Measurements from ENCODE around the gene PRR20C. TPM values are rescaled to one million over a fixed set of nuclear protein-coding genes. Genes with fewer than 3 reads are reported as not detected.
"Not testable (repeated sequence)": the region's sequence is repeated elsewhere in the genome, so short reads cannot be mapped to it uniquely, and the experiment has no call there.

Gene PRR20C
- total and polyA plus RNA-seq, 2 experiments from 2014 or later, result not detected

- Histone ChIP-seq H3K9me2 (ENCODE audit: insufficient read depth) (no peaks in the 10 kb centered on the region), H3K4me1 (ENCODE audit: insufficient read depth) (no peaks in the 10 kb centered on the region), H3K79me2 (replicated peaks; ENCODE audit: insufficient read depth) (no peaks in the 10 kb centered on the region), H3K27ac (ENCODE audit: low read depth) (no peak overlapping the region), H3K4me2 (no peak overlapping the region), H3F3A (replicated peaks; ENCODE audit: low read depth) (no peaks in the 10 kb centered on the region), H4K20me1 (replicated peaks; ENCODE audit: insufficient read depth) (no peaks in the 10 kb centered on the region), H3K36me3 (ENCODE audit: insufficient read depth) (no peaks in the 10 kb centered on the region), H3K27me3 (ENCODE audit: insufficient read depth) (no peaks in the 10 kb centered on the region), H2AFZ (no peak overlapping the region), H3K4me3 (no peak overlapping the region)
- Mint-ChIP-seq H3K27ac (no peak overlapping the region), H3K27me3 (ENCODE audit: insufficient read depth, low read depth, poor library complexity) (no peaks in the 10 kb centered on the region), H3K4me1 (no peaks in the 10 kb centered on the region), H3K36me3 (ENCODE audit: low read depth) (no peaks in the 10 kb centered on the region), H3K9me3 (no peaks in the 10 kb centered on the region), H3K4me3 (no peak overlapping the region)
- DNase-seq (ENCODE audit: low spot score), result no peak
- ATAC-seq, result no peak
- TF ChIP-seq ZNF331 (CRISPR knock-in tag; IDR thresholded peaks at IDR 0.05; ENCODE audit: low read depth) (no peak), NANOG (IDR thresholded peaks at IDR 0.05; ENCODE audit: borderline replicate concordance) (no peak), STAT1 (IDR thresholded peaks at IDR 0.05; ENCODE audit: unreplicated experiment) (no peak)
Observed at GRCh38 chr13:57138988-57139387, 14.9 kb upstream of the PRR20C start.

DNA sequence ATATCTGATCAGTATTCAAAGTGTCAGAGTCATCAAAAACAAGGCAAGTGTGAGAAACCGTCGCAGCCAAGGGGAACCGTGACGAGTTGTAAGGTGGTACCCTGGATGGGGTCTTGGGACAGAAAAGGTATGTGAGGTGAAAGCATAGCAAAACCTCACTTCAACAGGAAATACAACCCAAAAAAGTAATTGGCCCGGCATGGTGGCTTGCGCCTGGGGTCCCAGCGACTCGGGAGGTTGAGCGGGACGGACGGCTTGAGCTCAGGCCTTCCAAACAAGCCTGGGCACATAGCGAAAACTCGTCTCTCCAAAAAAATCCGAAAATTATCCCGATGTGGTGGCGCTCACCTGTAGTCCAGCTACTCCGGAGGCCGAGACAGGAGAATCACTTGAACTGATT lies 14.1 kb upstream of the PRR20C start:
- H3K36me3 ChIP-seq (ENCODE audit: insufficient read depth); H3K27me3 ChIP-seq (ENCODE audit: insufficient read depth); ATAC-seq; H3K4me1 Mint-ChIP-seq; H3K27ac ChIP-seq (ENCODE audit: low read depth); H3K9me3 Mint-ChIP-seq; DNase-seq (ENCODE audit: low spot score); H3K4me1 ChIP-seq (ENCODE audit: insufficient read depth); H3K9me2 ChIP-seq (ENCODE audit: insufficient read depth); H3K4me3 ChIP-seq; H3K27me3 Mint-ChIP-seq (ENCODE audit: insufficient read depth, low read depth, poor library complexity); H3K4me3 Mint-ChIP-seq; H3F3A ChIP-seq (replicated peaks; ENCODE audit: low read depth); H3K27ac Mint-ChIP-seq; H3K79me2 ChIP-seq (replicated peaks; ENCODE audit: insufficient read depth); H3K4me2 ChIP-seq; H4K20me1 ChIP-seq (replicated peaks; ENCODE audit: insufficient read depth); H2AFZ ChIP-seq; H3K36me3 Mint-ChIP-seq (ENCODE audit: low read depth): not testable (repeated sequence)

GRCh38 chr13:57140235-57140968 lies 13.5 kb upstream of the PRR20C start, which contains the start of gene PRR20A:
Gene PRR20A (plus strand): TSS chr13:57140918. CDS start chr13:57141305, 387 bp downstream.
- H3K36me3 ChIP-seq (ENCODE audit: insufficient read depth); H4K20me1 ChIP-seq (replicated peaks; ENCODE audit: insufficient read depth); H3F3A ChIP-seq (replicated peaks; ENCODE audit: low read depth); H3K4me3 Mint-ChIP-seq; H3K27ac ChIP-seq (ENCODE audit: low read depth); H2AFZ ChIP-seq; H3K27ac Mint-ChIP-seq; H3K79me2 ChIP-seq (replicated peaks; ENCODE audit: insufficient read depth); H3K27me3 Mint-ChIP-seq (ENCODE audit: insufficient read depth, low read depth, poor library complexity); H3K36me3 Mint-ChIP-seq (ENCODE audit: low read depth); H3K9me2 ChIP-seq (ENCODE audit: insufficient read depth); H3K4me1 ChIP-seq (ENCODE audit: insufficient read depth); DNase-seq (ENCODE audit: low spot score); ATAC-seq; H3K9me3 Mint-ChIP-seq; H3K4me3 ChIP-seq; H3K27me3 ChIP-seq (ENCODE audit: insufficient read depth); H3K4me1 Mint-ChIP-seq; H3K4me2 ChIP-seq: not testable (repeated sequence)

- H3K4me1 Mint-ChIP-seq; H3K27ac Mint-ChIP-seq; H3K27me3 ChIP-seq (ENCODE audit: insufficient read depth): not testable (repeated sequence)
Observed at GRCh38 chr13:57147188-57147587, 6.7 kb upstream of the PRR20C start, which contains the start of gene PRR20B. Gene PRR20B (plus strand): TSS chr13:57147488. CDS start chr13:57147875, 387 bp downstream.

DNA sequence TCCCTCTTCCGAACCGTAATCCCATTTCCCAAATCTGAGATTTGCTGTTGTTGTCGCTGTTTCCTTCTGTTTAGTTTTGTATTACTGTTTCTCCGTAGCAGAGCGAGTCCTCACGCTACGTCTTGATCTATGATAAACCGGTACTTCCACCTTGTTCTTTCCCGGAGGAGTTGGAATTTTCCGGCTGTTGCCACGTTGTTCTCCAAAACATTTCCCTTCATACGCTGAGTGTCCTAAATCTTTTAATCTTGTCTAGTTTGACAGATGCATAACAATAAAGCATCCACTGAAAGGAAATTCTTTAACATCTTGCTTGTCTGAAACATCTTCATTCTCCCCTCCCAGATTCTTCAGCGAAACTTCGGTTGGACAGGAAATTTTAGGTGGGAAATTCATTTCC lies 5.8 kb upstream of the PRR20C start:
- not testable (repeated sequence) for DNase-seq (ENCODE audit: low spot score); H3K4me2 ChIP-seq; H3K9me2 ChIP-seq (ENCODE audit: insufficient read depth); H3K36me3 Mint-ChIP-seq (ENCODE audit: low read depth); H3K4me1 ChIP-seq (ENCODE audit: insufficient read depth); H3F3A ChIP-seq (replicated peaks; ENCODE audit: low read depth); H2AFZ ChIP-seq; H3K4me3 ChIP-seq; ATAC-seq; H3K4me1 Mint-ChIP-seq; H3K27me3 Mint-ChIP-seq (ENCODE audit: insufficient read depth, low read depth, poor library complexity); H3K4me3 Mint-ChIP-seq; H4K20me1 ChIP-seq (replicated peaks; ENCODE audit: insufficient read depth); H3K9me3 Mint-ChIP-seq; H3K27me3 ChIP-seq (ENCODE audit: insufficient read depth); H3K27ac ChIP-seq (ENCODE audit: low read depth); H3K36me3 ChIP-seq (ENCODE audit: insufficient read depth); H3K79me2 ChIP-seq (replicated peaks; ENCODE audit: insufficient read depth); H3K27ac Mint-ChIP-seq

More at GRCh38 chr13:57147188-57147587, 6.7 kb upstream of the PRR20C start, which contains the start of gene PRR20B:
- H3K4me1 ChIP-seq (ENCODE audit: insufficient read depth); H3K4me3 ChIP-seq; H3K27ac ChIP-seq (ENCODE audit: low read depth); H3K4me2 ChIP-seq; H2AFZ ChIP-seq; H3K36me3 ChIP-seq (ENCODE audit: insufficient read depth); H3K9me2 ChIP-seq (ENCODE audit: insufficient read depth); H3K4me3 Mint-ChIP-seq; H3K36me3 Mint-ChIP-seq (ENCODE audit: low read depth); H3K79me2 ChIP-seq (replicated peaks; ENCODE audit: insufficient read depth); DNase-seq (ENCODE audit: low spot score); H4K20me1 ChIP-seq (replicated peaks; ENCODE audit: insufficient read depth); H3F3A ChIP-seq (replicated peaks; ENCODE audit: low read depth); H3K9me3 Mint-ChIP-seq; ATAC-seq; H3K27me3 Mint-ChIP-seq (ENCODE audit: insufficient read depth, low read depth, poor library complexity): not testable (repeated sequence)

GRCh38 chr13:57160332-57160731 lies 6.5 kb downstream of the PRR20C start, which contains the start of gene PRR20D:
Gene PRR20D (plus strand): TSS chr13:57160632. CDS start chr13:57161019, 387 bp downstream.
- DNase-seq (ENCODE audit: low spot score); H3K36me3 ChIP-seq (ENCODE audit: insufficient read depth); H3K9me3 Mint-ChIP-seq; H4K20me1 ChIP-seq (replicated peaks; ENCODE audit: insufficient read depth); H3K79me2 ChIP-seq (replicated peaks; ENCODE audit: insufficient read depth); H3K9me2 ChIP-seq (ENCODE audit: insufficient read depth); ATAC-seq; H2AFZ ChIP-seq; H3K27ac ChIP-seq (ENCODE audit: low read depth); H3K27me3 ChIP-seq (ENCODE audit: insufficient read depth); H3K4me3 ChIP-seq; H3K36me3 Mint-ChIP-seq (ENCODE audit: low read depth); H3K27ac Mint-ChIP-seq; H3K27me3 Mint-ChIP-seq (ENCODE audit: insufficient read depth, low read depth, poor library complexity); H3K4me1 Mint-ChIP-seq; H3K4me3 Mint-ChIP-seq; H3K4me1 ChIP-seq (ENCODE audit: insufficient read depth); H3K4me2 ChIP-seq; H3F3A ChIP-seq (replicated peaks; ENCODE audit: low read depth): not testable (repeated sequence)

Measured in GM23338 (cell line).